Non-pigmented ciliary epithelial cell (primary cell): ENCODE data around the gene PDCD7.
A peak's percentile ranks its signal among the peaks of the same experiment; 100 is the strongest.
"Not testable (repeated sequence)": the region's sequence is repeated elsewhere in the genome, so short reads cannot be mapped to it uniquely, and the experiment has no call there.

Experiments used
- DNase-seq: peaks from one replicate; pipeline ENCODE4 v3.0.0-alpha.2; 2010; ENCODE audit warnings: low read depth

PDCD7 gene

DNA sequence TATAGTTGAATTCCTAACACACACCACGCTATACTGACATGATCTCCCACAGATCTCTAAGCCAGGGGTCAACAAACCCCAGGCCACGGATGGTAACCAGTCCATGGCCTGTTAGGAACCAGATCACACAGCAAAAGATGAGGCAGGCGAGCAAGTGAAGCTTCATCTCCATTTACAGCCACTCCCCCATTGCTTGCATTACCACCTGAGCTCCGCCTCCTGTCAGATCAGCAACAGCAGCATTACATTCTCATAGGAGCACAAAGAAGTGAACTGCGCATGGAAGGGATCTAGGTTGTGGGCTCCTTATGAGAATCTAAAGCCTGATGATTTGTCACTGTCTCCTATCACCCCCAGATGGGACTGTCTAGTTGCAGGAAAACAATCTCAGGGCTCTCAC, 2.7 kb downstream of the PDCD7 start:
- no peak for DNase-seq

DNA sequence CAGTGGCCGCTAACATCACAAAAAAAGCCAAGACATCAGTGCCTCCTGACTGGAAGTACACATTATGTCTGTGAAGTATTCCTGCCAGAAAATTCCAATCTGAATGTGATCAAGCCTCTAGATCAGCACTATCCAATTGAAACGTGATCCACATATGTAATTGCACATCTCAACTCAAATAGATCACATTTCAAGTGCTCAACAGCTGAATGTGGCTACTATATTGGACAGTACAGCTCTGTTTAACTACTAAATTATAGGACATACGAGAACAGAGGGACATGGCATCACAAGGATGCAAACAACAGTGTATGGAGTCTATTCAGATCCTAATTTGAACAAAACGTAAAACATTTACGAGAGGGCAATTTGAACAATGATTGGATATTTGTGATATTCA, 18.1 kb downstream of the PDCD7 start:
- DNase-seq: no peak

DNA sequence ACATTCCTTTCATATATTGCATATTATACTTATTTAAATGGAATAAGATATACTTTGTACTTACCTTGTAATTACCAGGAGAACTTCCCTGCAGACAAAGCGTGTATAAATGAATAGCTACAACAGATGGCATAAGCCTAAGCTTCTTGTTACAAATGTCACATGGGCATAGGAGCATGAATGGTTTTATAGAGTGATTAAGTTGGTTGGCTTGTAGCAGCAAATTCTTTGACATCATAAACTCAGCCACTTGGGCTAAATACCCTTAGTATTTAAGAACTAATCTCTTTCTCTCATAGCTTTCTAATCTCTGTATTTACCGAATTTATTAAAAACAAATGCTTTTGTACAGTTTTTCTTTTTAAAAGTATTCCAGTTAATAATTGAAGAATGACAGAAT, 18.5 kb downstream of the PDCD7 start, which contains the start of gene UBAP1L:
TSS of gene UBAP1L (minus strand) at position 115 of the 400 bp plus-strand sequence. CDS start 8,985 bp downstream, outside the sequence.
- DNase-seq: no peak

- peak; percentile 55 for DNase-seq
Observed at GRCh38 chr15:65110676-65111292, 22.8 kb downstream of the PDCD7 start.

GRCh38 chr15:65106011-65106590, 27.5 kb downstream of the PDCD7 start:
- no peak for DNase-seq

- DNase-seq: no peak
Observed at GRCh38 chr15:65105038-65105437, 28.6 kb downstream of the PDCD7 start.

- no peak for DNase-seq
Observed at GRCh38 chr15:65102912-65103311, 30.7 kb downstream of the PDCD7 start.

DNA sequence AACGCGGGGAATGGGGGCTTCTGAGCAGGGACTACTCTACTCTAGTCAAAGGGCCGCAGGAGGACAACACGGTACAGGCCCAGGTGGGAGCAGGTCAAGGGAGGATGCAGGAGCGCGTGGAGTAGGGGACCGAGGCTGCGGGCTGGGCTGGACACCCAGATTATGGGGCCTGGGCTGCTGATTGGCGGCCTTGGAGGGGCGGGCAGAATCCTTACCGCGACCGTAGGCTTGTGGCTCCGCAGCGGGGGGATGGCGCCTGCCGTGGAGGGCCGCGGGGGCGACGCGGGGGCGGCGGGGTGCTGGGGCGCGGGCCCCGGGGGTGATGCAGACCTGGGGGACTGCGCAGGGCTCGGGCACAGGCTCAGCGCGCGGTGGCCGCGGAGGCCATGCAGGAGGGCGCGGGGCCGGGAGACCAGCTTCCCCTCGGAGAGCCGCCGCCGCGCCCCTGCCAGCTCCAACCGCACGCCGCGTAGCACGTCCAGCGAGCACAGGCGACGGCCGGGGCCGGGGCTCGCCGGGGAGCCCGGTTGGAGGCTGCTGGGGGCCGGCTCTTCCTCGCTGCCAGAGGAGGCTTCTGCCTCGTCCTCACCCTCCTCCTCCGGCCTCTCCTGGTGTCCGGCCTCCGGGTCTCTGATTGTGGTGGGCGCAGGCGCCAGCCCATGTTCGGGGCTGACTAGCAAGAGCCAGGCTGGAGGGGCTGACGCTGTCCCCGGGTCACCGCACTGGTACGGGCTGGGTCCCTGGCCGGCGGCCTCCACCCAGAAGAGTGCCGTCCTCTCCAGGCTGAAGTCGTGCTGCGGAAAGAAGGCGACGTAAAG, 31.5 kb downstream of the PDCD7 start:
- DNase-seq: no peak

- no peak for DNase-seq
Observed at GRCh38 chr15:65101411-65101890, 32.2 kb downstream of the PDCD7 start.

GRCh38 chr15:65100442-65100841, 33.2 kb downstream of the PDCD7 start:
- no peak for DNase-seq

DNA sequence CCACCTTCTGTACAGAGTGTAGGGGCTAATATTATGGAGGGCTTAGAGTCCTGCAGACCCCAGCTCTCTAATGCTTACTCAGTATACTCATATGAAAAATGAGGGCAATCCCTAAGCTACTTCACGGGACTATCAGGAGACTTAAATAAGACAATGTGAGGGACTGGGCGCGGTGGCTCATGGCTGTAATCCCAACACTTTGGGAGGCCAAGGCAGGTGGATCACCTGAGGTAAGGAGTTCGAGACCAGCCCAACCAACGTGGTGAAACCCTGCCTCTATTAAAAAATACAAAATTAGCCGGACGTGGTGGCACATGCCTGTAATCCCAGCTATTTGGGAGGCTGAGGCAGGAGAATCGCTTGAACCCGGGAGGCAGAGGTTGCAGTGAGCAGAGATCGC, 33.8 kb downstream of the PDCD7 start:
- not testable (repeated sequence) for DNase-seq

GRCh38 chr15:65099336-65099735, 34.3 kb downstream of the PDCD7 start:
- DNase-seq: no peak

- no peak for DNase-seq
Observed at GRCh38 chr15:65097651-65098263, 35.9 kb downstream of the PDCD7 start.

- no peak for DNase-seq
Observed at GRCh38 chr15:65096481-65097385, 36.9 kb downstream of the PDCD7 start.

GRCh38 chr15:65095747-65096104, 37.9 kb downstream of the PDCD7 start:
- DNase-seq: no peak

GRCh38 chr15:65095011-65095746, 38.4 kb downstream of the PDCD7 start:
- DNase-seq: no peak

GRCh38 chr15:65094294-65094995, 39.2 kb downstream of the PDCD7 start:
- DNase-seq: no peak

DNA sequence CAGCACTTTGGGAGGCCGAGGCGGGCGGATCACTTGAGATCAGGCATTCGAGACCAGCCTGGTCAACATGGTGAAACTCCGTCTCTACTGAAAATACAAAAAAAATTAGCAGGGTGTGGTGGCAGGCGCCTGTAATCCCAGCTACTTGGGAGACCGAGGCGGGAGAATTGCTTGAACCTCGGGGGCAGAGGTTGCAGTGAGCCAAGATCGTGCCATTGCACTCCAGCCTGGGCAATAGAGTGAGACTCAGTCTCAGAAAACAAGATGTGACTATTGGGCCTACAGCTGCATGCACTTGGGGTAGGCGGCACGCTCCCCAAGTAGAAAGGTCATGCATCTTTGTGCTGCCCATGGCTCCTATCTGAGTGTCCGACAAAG, 39.8 kb downstream of the PDCD7 start:
- DNase-seq: not testable (repeated sequence)

- no peak for DNase-seq
Observed at GRCh38 chr15:65092911-65093792, 40.5 kb downstream of the PDCD7 start.
